Glutamatergic neuron (in vitro differentiated cells): Measurements from ENCODE around the gene KIAA1614. TPM values are rescaled to one million over a fixed set of nuclear protein-coding genes. Genes with fewer than 3 reads are reported as not detected.

ENCODE experiments used
- DNase-seq: peaks from one replicate; pipeline ENCODE4 v3.0.0; 2022
- H3K27ac Mint-ChIP-seq: one replicate; pipeline ENCODE4 v1.8.0; 2020; ENCODE audit warnings: mild to moderate bottlenecking, mixed read lengths, inconsistent platforms; ENCODE audit not compliant: unreplicated experiment
- H3K27me3 Mint-ChIP-seq: one replicate; pipeline ENCODE4 v1.8.0; 2020; ENCODE audit warnings: mild to moderate bottlenecking, moderate library complexity, mixed read lengths, inconsistent platforms; ENCODE audit not compliant: unreplicated experiment
- H3K36me3 Mint-ChIP-seq: one replicate; pipeline ENCODE4 v1.8.0; 2020; ENCODE audit warnings: mild to moderate bottlenecking, mixed read lengths, inconsistent platforms; ENCODE audit not compliant: unreplicated experiment
- H3K4me1 Mint-ChIP-seq: one replicate; pipeline ENCODE4 v1.8.0; 2020; ENCODE audit warnings: mild to moderate bottlenecking, low read depth, mixed read lengths, inconsistent platforms; ENCODE audit not compliant: unreplicated experiment
- H3K4me3 Mint-ChIP-seq: one replicate; pipeline ENCODE4 v1.8.0; 2020; ENCODE audit warnings: mild to moderate bottlenecking, mixed read lengths, inconsistent platforms; ENCODE audit not compliant: unreplicated experiment
- H3K9me3 Mint-ChIP-seq: one replicate; pipeline ENCODE4 v1.8.0; 2020; ENCODE audit warnings: mild to moderate bottlenecking, moderate library complexity, mixed read lengths, inconsistent platforms; ENCODE audit not compliant: unreplicated experiment
- CTCF ChIP-seq: fragments of 200-600 bp; sonication (generic); IDR thresholded peaks from one replicate; pipeline ENCODE4 v1.5.0; 2021; ENCODE audit not compliant: partially characterized antibody, unreplicated experiment
- long read RNA-seq: library from polyadenylated mRNA; unstranded; transcript quantifications from one replicate; pipeline ENCODE4 v2.0.0, GENCODE V29; 2020; ENCODE audit not compliant: unreplicated experiment
- total RNA-seq: library from RNA; stranded (reverse); fragmentation: NEBNext Ultra II Directional; extraction: Animal tissue kit (Norgen Biotek cat#: 25700); gene quantifications from one replicate; pipeline ENCODE4 v1.2.1, GENCODE V29; 2021; ENCODE audit not compliant: unreplicated experiment

Gene KIAA1614
- total RNA-seq = 4.1 TPM
- long read RNA-seq, partial matches to known transcripts = 0 of 1 reads
- long read RNA-seq, other reads (novel, unspliced or antisense) = 1 of 1 reads

GRCh38 chr1:180912801-180913565 is at the start of gene KIAA1614:
Gene KIAA1614, plus strand, starts transcription at chr1:180912897. Its CDS starts 347 bp downstream, at chr1:180913244.
- Mint-ChIP-seq H3K36me3 (no peaks in the 10 kb centered on the region), H3K27me3 (peaks cover 6% of the 10 kb centered on the region), H3K9me3 (peaks cover 2% of the 10 kb centered on the region), H3K4me1 (peaks cover 18% of the 10 kb centered on the region), H3K4me3 (peak within 1 kb of the TSS; percentile 83), H3K27ac (peak within 1 kb of the TSS; percentile 43)
- no peak for DNase-seq
- no peak for TF ChIP-seq CTCF

GRCh38 chr1:180863158-180863775 is 49.4 kb upstream of the KIAA1614 start:
- Mint-ChIP-seq H3K27ac (no peak overlapping the region), H3K27me3 (no peaks in the 10 kb centered on the region), H3K9me3 (no peaks in the 10 kb centered on the region), H3K36me3 (no peaks in the 10 kb centered on the region), H3K4me1 (no peaks in the 10 kb centered on the region), H3K4me3 (no peak overlapping the region)
- TF ChIP-seq CTCF = peak; percentile 88
- DNase-seq = no peak

- Mint-ChIP-seq H3K27ac (peak overlapping the region; percentile 87), H3K9me3 (no peaks in the 10 kb centered on the region), H3K36me3 (no peaks in the 10 kb centered on the region), H3K4me3 (no peak overlapping the region), H3K4me1 (peaks cover 5% of the 10 kb centered on the region), H3K27me3 (no peaks in the 10 kb centered on the region)
- peak; percentile 60 for TF ChIP-seq CTCF
- DNase-seq = no peak
Observed at GRCh38 chr1:180881806-180882509, 30.7 kb upstream of the KIAA1614 start.

- H3K4me1 Mint-ChIP-seq = peaks cover 5% of the 10 kb centered on the region
- no peaks in the 10 kb centered on the region for H3K27me3 Mint-ChIP-seq
- H3K27ac Mint-ChIP-seq = no peak overlapping the region
- H3K4me3 Mint-ChIP-seq = no peak overlapping the region
- H3K36me3 Mint-ChIP-seq = no peaks in the 10 kb centered on the region
- no peak for DNase-seq
- TF ChIP-seq CTCF = no peak
- no peaks in the 10 kb centered on the region for H3K9me3 Mint-ChIP-seq
Observed at GRCh38 chr1:180884588-180885300, 28.0 kb upstream of the KIAA1614 start.
